GM23338 (cell line): ENCODE measurements around the gene SLC35F4. TPM values are rescaled to one million over a fixed set of nuclear protein-coding genes. Genes with fewer than 3 reads are reported as not detected.
A peak's percentile ranks its signal among the peaks of the same experiment; 100 is the strongest.

ENCODE experiments used
- ATAC-seq: fragments of 200-7000 bp; cut with Tn5 transposase; 3 replicates; pipeline ENCODE4 v1.9.1; 2020
- DNase-seq: peaks from one replicate; pipeline ENCODE4 v3.0.0-alpha.2; 2015; ENCODE audit warnings: low spot score
- H2AFZ ChIP-seq: fragments of 200-600 bp; sonication (generic); 2 replicates; pipeline ENCODE4 v1.8.0; 2016; ENCODE audit warnings: antibody characterized with exemption, mild to moderate bottlenecking, moderate library complexity
- H3F3A ChIP-seq: fragments of 200-600 bp; sonication (generic); replicated peaks from 2 replicates; pipeline ENCODE4 v1.8.0; 2017; ENCODE audit warnings: antibody characterized with exemption, mixed run types, low read depth
- H3K27ac ChIP-seq: fragments of 200-600 bp; sonication (generic); 2 replicates; pipeline ENCODE4 v1.6.1; 2016; ENCODE audit warnings: low read depth
- H3K27me3 ChIP-seq: fragments of 200-600 bp; sonication (generic); 2 replicates; pipeline ENCODE4 v1.8.0; 2016; ENCODE audit warnings: mild to moderate bottlenecking, mixed run types, moderate library complexity; ENCODE audit not compliant: insufficient read depth
- H3K36me3 ChIP-seq: fragments of 200-600 bp; sonication (generic); 2 replicates; pipeline ENCODE4 v1.8.0; 2016; ENCODE audit warnings: mild to moderate bottlenecking; ENCODE audit not compliant: insufficient read depth
- H3K4me1 ChIP-seq: fragments of 200-600 bp; sonication (generic); 2 replicates; pipeline ENCODE4 v1.8.0; 2016; ENCODE audit warnings: mild to moderate bottlenecking, moderate library complexity; ENCODE audit not compliant: insufficient read depth
- H3K4me2 ChIP-seq: fragments of 200-600 bp; sonication (generic); 2 replicates; pipeline ENCODE4 v1.7.1; 2017; ENCODE audit warnings: mixed run types
- H3K4me3 ChIP-seq: fragments of 200-600 bp; sonication (generic); 2 replicates; pipeline ENCODE4 v1.6.1; 2016; ENCODE audit warnings: mixed run types
- H3K79me2 ChIP-seq: fragments of 200-600 bp; sonication (generic); replicated peaks from 2 replicates; pipeline ENCODE4 v1.8.0; 2017; ENCODE audit warnings: mild to moderate bottlenecking; ENCODE audit not compliant: insufficient read depth
- H3K9me2 ChIP-seq: fragments of 200-600 bp; sonication (generic); 2 replicates; pipeline ENCODE4 v1.8.0; 2017; ENCODE audit not compliant: insufficient read depth
- H4K20me1 ChIP-seq: fragments of 200-600 bp; sonication (generic); replicated peaks from 2 replicates; pipeline ENCODE4 v1.8.0; 2017; ENCODE audit warnings: mild to moderate bottlenecking; ENCODE audit not compliant: insufficient read depth
- H3K27ac Mint-ChIP-seq: 2 replicates; pipeline ENCODE4 v1.8.0; 2020; ENCODE audit warnings: inconsistent platforms, mild to moderate bottlenecking, moderate library complexity, mixed read lengths
- H3K27me3 Mint-ChIP-seq: 3 replicates; pipeline ENCODE4 v1.8.0; 2022; ENCODE audit warnings: low read depth, mild to moderate bottlenecking, moderate library complexity, mixed read lengths, inconsistent platforms; ENCODE audit not compliant: insufficient read depth, poor library complexity
- H3K36me3 Mint-ChIP-seq: 3 replicates; pipeline ENCODE4 v1.8.0; 2021; ENCODE audit warnings: low read depth, mild to moderate bottlenecking, inconsistent platforms, moderate library complexity, mixed read lengths
- H3K4me1 Mint-ChIP-seq: 3 replicates; pipeline ENCODE4 v1.8.0; 2020; ENCODE audit warnings: mild to moderate bottlenecking, inconsistent platforms, mixed read lengths
- H3K4me3 Mint-ChIP-seq: 3 replicates; pipeline ENCODE4 v1.8.0; 2021; ENCODE audit warnings: moderate library complexity, mild to moderate bottlenecking, inconsistent platforms, mixed read lengths
- H3K9me3 Mint-ChIP-seq: 3 replicates; pipeline ENCODE4 v1.8.0; 2020; ENCODE audit warnings: moderate library complexity, mild to moderate bottlenecking, inconsistent platforms, mixed read lengths
- CREB1 ChIP-seq: fragments of 250-450 bp; sonication (Bioruptor Pico); IDR thresholded peaks from 2 replicates; pipeline ENCODE4 v1.5.0; 2020; ENCODE audit warnings: low read depth, mild to moderate bottlenecking, moderate library complexity
- CTCF ChIP-seq, 2 experiments: fragments of 200-600 bp in 1 of 2; sonication (generic) in 1 of 2; conservative IDR thresholded peaks; 2 replicates each; pipeline versions ENCODE4 v1.5.1 to v1.6.1; 2016 to 2017; ENCODE audit warnings: antibody characterized with exemption in 2 of 2, low read depth in 2 of 2, mild to moderate bottlenecking in 2 of 2, moderate library complexity in 1 of 2
- EZH2 ChIP-seq: fragments of 200-600 bp; sonication (generic); IDR thresholded peaks from one replicate; pipeline ENCODE4 v1.8.0; 2017; ENCODE audit warnings: antibody characterized with exemption, mild to moderate bottlenecking, low read depth; ENCODE audit not compliant: unreplicated experiment
- EZH2phosphoT487 ChIP-seq: fragments of 200-600 bp; sonication (generic); IDR thresholded peaks from one replicate; pipeline ENCODE4 v1.8.1; 2018; ENCODE audit warnings: antibody characterized with exemption; ENCODE audit not compliant: unreplicated experiment
- JUNB ChIP-seq: IDR thresholded peaks from one replicate; pipeline ENCODE4 v1.6.1; 2016; ENCODE audit warnings: antibody characterized with exemption; ENCODE audit not compliant: unreplicated experiment
- NANOG ChIP-seq: IDR thresholded peaks from 2 replicates; pipeline ENCODE4 v1.6.1; 2016; ENCODE audit warnings: antibody characterized with exemption, borderline replicate concordance
- POLR2AphosphoS5 ChIP-seq: IDR thresholded peaks from 2 replicates; pipeline ENCODE4 v1.6.1; 2016; ENCODE audit warnings: antibody characterized with exemption, low read depth
- STAT1 ChIP-seq: IDR thresholded peaks from one replicate; pipeline ENCODE4 v1.6.1; 2016; ENCODE audit warnings: antibody characterized with exemption; ENCODE audit not compliant: unreplicated experiment
- ZNF114 ChIP-seq: fragments of 250-450 bp; sonication (Bioruptor Pico); IDR thresholded peaks from 2 replicates; pipeline ENCODE4 v1.5.0; 2020; ENCODE audit warnings: mild to moderate bottlenecking, moderate library complexity
- ZNF331 ChIP-seq: fragments of 250-450 bp; sonication (Bioruptor Pico); IDR thresholded peaks from 2 replicates; pipeline ENCODE4 v1.5.0; 2020; ENCODE audit warnings: low read depth, mild to moderate bottlenecking, moderate library complexity
- ZNF462 ChIP-seq: fragments of 250-450 bp; sonication (Bioruptor Pico); IDR thresholded peaks from 2 replicates; pipeline ENCODE4 v1.5.0; 2020; ENCODE audit warnings: mild to moderate bottlenecking, moderate library complexity
- polyA plus RNA-seq: library from polyadenylated mRNA; unstranded; fragments of >200 nt; fragmentation: Nextera tagmentation; extraction: Ambion mirVana; gene quantifications from 2 replicates; pipeline ENCODE4 v1.2.1, GENCODE V29; 2016
- total RNA-seq: library from RNA; depleted of rRNA; stranded (reverse); fragments of >200 nt; shearing (Covaris generic); gene quantifications from 2 replicates; pipeline ENCODE4 v1.2.3, GENCODE V29; 2014
- TF ChIP-seq, protein P1 (sequence below): IDR thresholded peaks from 2 replicates; pipeline ENCODE4 v1.6.1; 2016; ENCODE audit warnings: antibody characterized with exemption

The SLC35F4 gene
- total and polyA plus RNA-seq, 2 experiments from 2014 or later = 0.10 TPM; not detected in 1

DNA sequence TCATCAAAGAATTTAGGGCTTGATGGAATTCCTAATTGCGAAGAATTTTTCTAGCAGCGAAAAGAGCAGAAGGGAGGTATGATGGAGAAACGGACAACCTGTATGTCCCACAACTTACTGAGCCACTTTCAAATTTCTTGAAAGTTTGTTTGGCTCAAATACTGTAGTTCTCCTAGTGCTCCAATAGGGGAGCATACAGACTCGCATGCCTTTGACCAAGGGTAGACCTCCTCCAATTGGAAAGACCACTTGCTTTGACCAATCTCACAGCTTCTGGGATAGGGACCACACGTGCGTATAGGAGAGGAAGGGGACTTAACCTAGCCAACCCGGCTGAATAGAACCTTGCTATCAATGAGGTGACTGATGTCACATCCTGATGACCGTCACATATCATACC is 28.6 kb downstream of the SLC35F4 start:
- H4K20me1 ChIP-seq = no peaks in the 10 kb centered on the region
- Mint-ChIP-seq H3K4me1 (peaks cover 12% of the 10 kb centered on the region), H3K4me3 (no peak overlapping the region), H3K27ac (no peak overlapping the region), H3K36me3 (no peaks in the 10 kb centered on the region), H3K27me3 (peaks cover 6% of the 10 kb centered on the region), H3K9me3 (no peaks in the 10 kb centered on the region)
- H3K9me2 ChIP-seq = peaks cover 5% of the 10 kb centered on the region; the same call in 1 of the 2 replicates
- no peak overlapping the region for H3K4me3 ChIP-seq
- DNase-seq = peak; percentile 15
- ATAC-seq = no peak
- H3K27me3 ChIP-seq = no peaks in the 10 kb centered on the region
- no peaks in the 10 kb centered on the region for H3K36me3 ChIP-seq
- no peak overlapping the region for H2AFZ ChIP-seq
- TF ChIP-seq ZNF462 (CRISPR knock-in tag) (no peak), JUNB (no peak), CREB1 (no peak), EZH2 (no peak), ZNF331 (CRISPR knock-in tag) (no peak), ZNF114 (CRISPR knock-in tag) (no peak), STAT1 (no peak), EZH2phosphoT487 (no peak), CTCF (conservative IDR thresholded peaks at IDR 0.05; ENCODE audit: low read depth in 2 of 2) (no peak; a peak in 1 of 4 replicates), POLR2AphosphoS5 (no peak), NANOG (no peak)
- TF ChIP-seq, protein P1, sequence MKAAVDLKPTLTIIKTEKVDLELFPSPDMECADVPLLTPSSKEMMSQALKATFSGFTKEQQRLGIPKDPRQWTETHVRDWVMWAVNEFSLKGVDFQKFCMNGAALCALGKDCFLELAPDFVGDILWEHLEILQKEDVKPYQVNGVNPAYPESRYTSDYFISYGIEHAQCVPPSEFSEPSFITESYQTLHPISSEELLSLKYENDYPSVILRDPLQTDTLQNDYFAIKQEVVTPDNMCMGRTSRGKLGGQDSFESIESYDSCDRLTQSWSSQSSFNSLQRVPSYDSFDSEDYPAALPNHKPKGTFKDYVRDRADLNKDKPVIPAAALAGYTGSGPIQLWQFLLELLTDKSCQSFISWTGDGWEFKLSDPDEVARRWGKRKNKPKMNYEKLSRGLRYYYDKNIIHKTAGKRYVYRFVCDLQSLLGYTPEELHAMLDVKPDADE = no peak
- peaks cover 11% of the 10 kb centered on the region; the same call in 1 of the 2 replicates for H3K4me1 ChIP-seq
- no peaks in the 10 kb centered on the region for H3F3A ChIP-seq
- no peak overlapping the region for H3K4me2 ChIP-seq
- H3K79me2 ChIP-seq = no peaks in the 10 kb centered on the region
- H3K27ac ChIP-seq = no peak overlapping the region
